Testis (tissue), 3 donors: ENCODE measurements around the gene DTX3L. TPM values are rescaled to one million over a fixed set of nuclear protein-coding genes. Genes with fewer than 3 reads are reported as not detected.

Experiments
- DNase-seq: peaks from one replicate; pipeline ENCODE4 v3.0.0-alpha.2; 2019
- H3K27ac ChIP-seq, 2 donors: fragments of 200-600 bp; sonication (generic); one replicate each; pipeline ENCODE4 v1.5.1; 2019
- H3K27me3 ChIP-seq: fragments of 200-600 bp; sonication (generic); one replicate; pipeline ENCODE4 v1.5.1; 2019
- H3K36me3 ChIP-seq: fragments of 200-600 bp; sonication (generic); one replicate; pipeline ENCODE4 v1.5.1; 2017; ENCODE audit warnings: low read depth; ENCODE audit errors: missing control alignments
- H3K4me1 ChIP-seq: fragments of 200-600 bp; sonication (generic); one replicate; pipeline ENCODE4 v1.5.1; 2019
- H3K4me3 ChIP-seq, 2 donors: fragments of 200-600 bp; sonication (generic); one replicate each; pipeline ENCODE4 v1.5.1; 2017 to 2019
- H3K9me3 ChIP-seq: fragments of 200-600 bp; sonication (generic); one replicate; pipeline ENCODE4 v1.5.1; 2017
- CTCF ChIP-seq, 3 experiments: fragments of 450-650 bp in 2 of 3; fragments of 200-600 bp in 1 of 3; sonication (generic) in 1 of 3; IDR thresholded peaks; one replicate each; pipeline ENCODE4 v1.5.1; 2016 to 2019; ENCODE audit warnings: antibody characterized with exemption in 3 of 3, mild to moderate bottlenecking in 2 of 3, moderate library complexity in 1 of 3
- POLR2A ChIP-seq: fragments of 450-650 bp; IDR thresholded peaks from one replicate; pipeline ENCODE4 v1.6.1; 2017; ENCODE audit warnings: antibody characterized with exemption, mild to moderate bottlenecking, moderate library complexity
- WGBS, 2 donors: methylation state at CpG; one replicate each; pipeline ENCODE4 v1.1.5; 2018; 5-methylcytosine and 5-hydroxymethylcytosine counted together
- intact Hi-C: fragments of 100-400 bp; cut with DNase I; formaldehyde crosslinking; loops from one replicate; pipeline ENCODE4 v1.15.1; 2023; ENCODE audit warnings: low total_unique reads
- polyA plus RNA-seq: library from polyadenylated mRNA; stranded (reverse); fragments of 350-450 nt; fragmentation: Illumina TruSeq; extraction: RNeasy Lipid Tissue Mini Kit (QIAGEN cat#74804); gene quantifications from one replicate; pipeline ENCODE4 v1.2.3, GENCODE V29; 2014; ENCODE audit warnings: low read depth, low replicate concordance; ENCODE audit not compliant: insufficient read depth
- total RNA-seq, 2 donors: library from RNA; depleted of rRNA; stranded (reverse); fragments of >200 nt; gene quantifications; one replicate each; pipeline ENCODE4 v1.2.3, GENCODE V29; 2016

The DTX3L gene
- total and polyA plus RNA-seq, 3 donors from 2014 or later = 8.3 to 8.7 (median 8.5) TPM

DNA sequence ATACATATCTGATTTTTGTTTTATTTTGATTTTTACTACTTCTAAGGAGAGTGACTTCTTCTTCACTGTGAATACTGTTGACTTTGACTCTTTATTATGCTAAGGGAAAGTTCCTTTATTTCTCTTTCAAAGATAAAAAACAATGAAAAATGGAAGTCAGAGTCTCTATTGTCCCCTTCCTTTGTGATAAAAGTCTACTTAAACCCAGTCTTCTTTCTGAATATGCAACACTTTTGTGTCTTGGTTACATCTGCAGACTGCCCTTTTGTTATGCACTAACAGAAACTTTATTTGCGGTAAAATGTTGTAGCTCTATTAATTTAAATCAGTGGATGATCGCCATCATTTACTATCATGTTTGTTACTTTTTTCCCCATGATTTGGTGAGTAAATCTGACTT, 26.5 kb downstream of the DTX3L start:
- TF ChIP-seq POLR2A = no peak
- TF ChIP-seq CTCF (IDR thresholded peaks at IDR 0.05) = no peak
- no peaks in the 10 kb centered on the region for H3K9me3 ChIP-seq
- H3K4me3 ChIP-seq = no peak overlapping the region
- no peaks in the 10 kb centered on the region for H3K4me1 ChIP-seq
- WGBS, 2 donors = 91 to 98% methylated on average over 2 of the region's 2 CpGs
- no peak overlapping the region for H3K27ac ChIP-seq
- H3K27me3 ChIP-seq = no peaks in the 10 kb centered on the region
- intact Hi-C loops = no loop called here
- DNase-seq = no peak
- no peaks in the 10 kb centered on the region for H3K36me3 ChIP-seq

- no peaks in the 10 kb centered on the region for H3K27me3 ChIP-seq
- no peaks in the 10 kb centered on the region for H3K36me3 ChIP-seq
- H3K4me1 ChIP-seq = no peaks in the 10 kb centered on the region
- intact Hi-C loops = no loop called here
- DNase-seq = no peak
- no peak for TF ChIP-seq POLR2A
- TF ChIP-seq CTCF (IDR thresholded peaks at IDR 0.05) = no peak
- no peak overlapping the region for H3K27ac ChIP-seq
- no peak overlapping the region for H3K4me3 ChIP-seq
- no peaks in the 10 kb centered on the region for H3K9me3 ChIP-seq
Observed at GRCh38 chr3:122594025-122594424, 29.9 kb downstream of the DTX3L start.

DNA sequence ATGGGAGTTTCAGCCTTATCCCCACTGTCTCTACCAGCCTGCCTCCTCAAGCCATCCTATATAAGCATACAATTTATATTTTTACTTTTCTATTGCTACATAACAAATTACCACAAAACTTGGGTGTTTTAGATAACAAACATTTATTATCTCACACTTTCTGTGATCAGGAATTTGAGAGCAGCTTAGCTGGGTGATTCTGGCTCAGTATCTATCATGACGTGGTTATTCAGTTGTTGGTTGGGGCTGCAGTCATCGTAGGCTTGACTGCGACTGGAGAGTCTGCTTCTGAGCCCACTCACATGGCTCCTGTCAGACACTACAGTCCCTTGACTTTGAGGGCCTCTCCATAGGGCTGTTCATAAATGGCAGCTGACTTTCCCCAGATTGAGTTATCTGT, 34.0 kb downstream of the DTX3L start:
- no peak overlapping the region for H3K4me3 ChIP-seq
- no peaks in the 10 kb centered on the region for H3K4me1 ChIP-seq
- WGBS, 2 donors = 74 to 95% methylated on average over 3 of the region's 3 CpGs
- H3K27me3 ChIP-seq = no peaks in the 10 kb centered on the region
- no peaks in the 10 kb centered on the region for H3K9me3 ChIP-seq
- H3K27ac ChIP-seq = no peak overlapping the region
- TF ChIP-seq POLR2A (no peak), CTCF (IDR thresholded peaks at IDR 0.05) (no peak)
- intact Hi-C loops = no loop called here
- no peaks in the 10 kb centered on the region for H3K36me3 ChIP-seq
- no peak for DNase-seq

- Histone ChIP-seq H3K27ac (no peak overlapping the region), H3K9me3 (no peaks in the 10 kb centered on the region), H3K4me3 (no peak overlapping the region), H3K4me1 (no peaks in the 10 kb centered on the region), H3K36me3 (no peaks in the 10 kb centered on the region), H3K27me3 (no peaks in the 10 kb centered on the region)
- WGBS, 2 donors = 70 to 72% methylated on average over 4 of the region's 4 CpGs
- no peak for DNase-seq
- intact Hi-C loops = no loop called here
- TF ChIP-seq POLR2A (no peak), CTCF (IDR thresholded peaks at IDR 0.05) (no peak)
Observed at GRCh38 chr3:122598556-122598955, 34.4 kb downstream of the DTX3L start.

- H3K27me3 ChIP-seq = no peaks in the 10 kb centered on the region
- intact Hi-C loops = no loop called here
- no peaks in the 10 kb centered on the region for H3K36me3 ChIP-seq
- TF ChIP-seq POLR2A = no peak
- no peak for TF ChIP-seq CTCF (IDR thresholded peaks at IDR 0.05)
- 66 to 69% methylated on average over 5 of the region's 5 CpGs for WGBS, 2 donors
- H3K4me1 ChIP-seq = no peaks in the 10 kb centered on the region
- no peak for DNase-seq
- no peak overlapping the region for H3K27ac ChIP-seq
- no peak overlapping the region for H3K4me3 ChIP-seq
- no peaks in the 10 kb centered on the region for H3K9me3 ChIP-seq
Observed at GRCh38 chr3:122602011-122602710, 38.0 kb downstream of the DTX3L start.
